HuH-7.5 (cell line): ENCODE data around the gene COBL.
"Not testable (repeated sequence)": the region's sequence is repeated elsewhere in the genome, so short reads cannot be mapped to it uniquely, and the experiment has no call there.

Experiments used
- DNase-seq: peaks from one replicate; pipeline ENCODE4 v3.0.0; 2011; ENCODE audit warnings: low spot score

COBL gene

GRCh38 chr7:50990214-50990613, 326.4 kb downstream of the COBL start:
- not testable (repeated sequence) for DNase-seq

- no peak for DNase-seq
Measured at GRCh38 chr7:50988988-50989387, 327.6 kb downstream of the COBL start.

DNA sequence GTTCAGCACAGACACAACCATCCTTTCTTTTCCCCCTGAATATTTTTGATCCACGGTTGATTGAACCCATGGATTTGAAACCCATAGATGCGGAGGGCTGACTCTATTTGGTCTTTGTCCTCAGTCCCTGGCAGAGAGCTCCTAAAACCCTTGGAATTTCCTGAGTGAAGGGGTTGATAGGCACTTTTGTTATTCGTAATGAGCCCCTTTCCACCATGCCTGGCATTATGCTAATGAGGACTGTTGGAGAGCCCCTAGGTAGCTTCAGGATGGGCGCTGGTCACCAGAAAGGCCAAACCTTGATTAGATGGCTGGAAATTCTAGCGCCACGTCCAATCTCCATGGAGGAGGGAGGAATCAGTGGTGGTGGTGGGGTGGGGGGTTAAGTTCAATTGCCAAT, 328.1 kb downstream of the COBL start:
- no peak for DNase-seq

- no peak for DNase-seq
Measured at GRCh38 chr7:50985096-50985495, 331.5 kb downstream of the COBL start.

DNA sequence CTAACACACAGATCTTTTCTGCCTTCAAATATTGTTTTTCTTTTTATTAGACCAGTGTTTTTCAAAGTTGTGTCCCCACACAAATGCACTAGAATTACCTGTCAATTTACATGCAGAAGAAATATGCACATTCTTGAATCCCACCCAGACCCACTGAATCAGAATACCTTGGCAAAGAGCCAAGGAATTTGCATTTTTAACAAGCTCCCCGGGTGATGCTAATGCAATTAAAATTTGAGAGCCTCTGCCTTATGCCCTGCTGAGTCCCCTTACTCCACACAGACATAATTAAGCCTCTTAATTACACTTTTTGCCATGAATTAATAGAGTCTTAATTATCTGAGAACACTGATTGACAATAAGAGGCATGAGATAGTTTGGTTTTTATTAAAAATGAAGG, 332.8 kb downstream of the COBL start:
- no peak for DNase-seq

DNA sequence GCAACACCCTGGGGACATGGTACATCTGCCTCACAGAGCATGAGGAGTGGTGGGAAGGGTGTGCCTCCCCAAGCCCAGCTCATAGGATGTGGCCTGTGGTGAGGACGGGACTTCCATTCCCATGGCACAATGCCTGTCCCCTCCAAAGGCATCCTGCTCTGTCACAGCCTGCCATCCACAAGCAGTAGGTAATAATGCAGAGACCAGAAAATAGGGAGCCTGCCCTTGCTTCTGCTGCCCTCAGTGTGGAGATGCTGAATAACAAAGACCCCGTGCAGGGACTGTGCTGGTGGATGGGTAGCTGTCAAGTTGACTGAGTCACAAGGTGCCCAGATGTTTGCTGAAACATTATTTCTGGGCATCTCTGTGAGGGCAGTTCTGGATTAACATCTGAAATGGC, 334.0 kb downstream of the COBL start:
- no peak for DNase-seq

- no peak for DNase-seq
Measured at GRCh38 chr7:50981743-50982142, 334.9 kb downstream of the COBL start.

- no peak for DNase-seq
Measured at GRCh38 chr7:50980411-50980810, 336.2 kb downstream of the COBL start.

- no peak for DNase-seq
Measured at GRCh38 chr7:50978633-50979215, 337.9 kb downstream of the COBL start.

DNA sequence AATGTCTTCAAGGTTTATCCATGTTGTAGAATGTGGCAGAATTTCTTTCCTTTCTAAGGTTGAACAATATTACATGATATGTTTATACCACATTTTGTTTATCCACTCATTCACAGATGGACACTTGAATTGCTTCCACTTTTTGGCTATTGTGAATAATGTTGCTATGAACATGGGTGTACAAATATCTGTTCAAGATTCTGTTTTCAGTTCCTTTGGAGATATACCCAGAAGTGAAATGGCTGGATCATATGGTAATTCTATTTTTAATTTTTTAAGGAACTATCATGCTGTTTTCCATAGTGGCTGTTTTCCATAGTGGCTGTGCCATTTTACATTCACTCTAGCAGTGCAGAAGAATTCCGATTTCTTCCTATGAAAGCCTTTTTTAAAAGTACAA, 339.2 kb downstream of the COBL start:
- DNase-seq: no peak

GRCh38 chr7:50976064-50976463, 340.5 kb downstream of the COBL start:
- no peak for DNase-seq

- DNase-seq: no peak
Measured at GRCh38 chr7:50974240-50974639, 342.4 kb downstream of the COBL start.

DNA sequence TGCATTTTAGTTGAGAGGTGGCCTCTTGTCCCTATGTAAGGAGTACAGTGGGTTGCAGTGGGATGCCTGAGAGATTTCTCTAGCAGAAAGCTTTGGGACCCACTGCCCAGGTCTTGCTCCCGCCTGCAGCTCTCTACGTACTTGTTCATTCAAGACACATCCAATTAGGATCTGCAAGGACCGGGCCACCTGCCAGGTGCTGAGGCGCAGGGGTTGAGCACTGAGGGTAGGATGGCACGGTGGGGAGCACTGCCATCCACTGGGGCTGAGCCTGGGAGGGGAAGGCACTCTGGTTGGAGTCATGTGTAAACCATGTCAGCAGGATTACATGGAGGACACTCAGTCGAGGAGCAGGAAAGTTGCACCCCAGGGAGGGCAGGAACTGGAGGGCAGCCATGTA, 342.8 kb downstream of the COBL start:
- no peak for DNase-seq

- no peak for DNase-seq
Measured at GRCh38 chr7:50970092-50970491, 346.5 kb downstream of the COBL start.
